ENCODE data around the gene GRWD1.

GRWD1 gene

DNA sequence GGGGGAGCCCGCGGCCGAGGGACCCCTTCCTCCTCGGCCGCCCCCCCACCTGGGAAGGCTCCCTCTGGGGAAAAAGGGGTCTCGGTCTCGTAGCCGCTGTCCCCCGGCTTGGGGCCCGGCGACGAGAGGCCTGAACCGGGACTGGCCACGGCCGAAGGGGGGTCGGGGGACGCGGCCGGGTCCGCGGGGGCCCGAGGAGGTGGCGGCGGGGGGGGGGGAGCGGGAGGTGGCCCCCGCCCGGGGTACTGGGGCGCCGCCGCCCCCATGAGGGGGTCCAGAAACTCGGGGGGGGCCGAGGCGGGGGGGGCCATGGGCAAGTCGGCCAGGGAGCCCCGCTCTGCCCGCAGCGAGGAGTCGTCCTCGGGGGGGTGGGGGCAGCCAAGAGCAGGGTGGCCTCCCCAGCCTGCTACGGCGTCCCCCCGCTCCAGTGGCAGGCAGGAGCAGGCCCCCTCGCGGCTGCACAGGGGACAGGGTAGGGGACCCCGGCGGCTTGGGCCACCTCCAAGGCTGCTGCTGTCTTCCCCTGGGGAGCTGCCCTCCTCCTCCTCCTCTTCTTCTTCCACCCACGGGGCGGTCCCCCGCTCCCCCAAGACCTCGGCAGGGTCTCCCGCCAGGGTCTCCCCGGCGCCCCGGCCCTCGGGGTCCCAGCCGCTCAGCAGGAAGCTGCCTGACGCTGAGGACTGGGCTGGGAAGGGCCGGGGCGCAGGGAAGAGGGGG lies 53.0 kb downstream of the GRWD1 start:
- DNase-seq (ENCODE audit: low read depth, low spot score), result no peak
- H3K9me3 ChIP-seq (ENCODE audit: low read depth, low read length), result no peaks in the 10 kb centered on the region
- no peak overlapping the region for H3K27ac ChIP-seq
- H3K36me3 ChIP-seq (ENCODE audit: insufficient read depth, low read length), result no peaks in the 10 kb centered on the region
- H3K9ac ChIP-seq (ENCODE audit: insufficient read length), result no peak overlapping the region
- TF ChIP-seq EZH2 (IDR thresholded peaks at IDR 0.05) (no peak), POLR2AphosphoS5 (IDR thresholded peaks at IDR 0.05; ENCODE audit: borderline replicate concordance, low read depth, low read length) (no peak), FOXP2 (optimal IDR thresholded peaks at IDR 0.05; ENCODE audit: control extremely low read depth, extremely low read length, insufficient read depth) (no peak)
- no peak overlapping the region for H3K4me3 ChIP-seq

DNA sequence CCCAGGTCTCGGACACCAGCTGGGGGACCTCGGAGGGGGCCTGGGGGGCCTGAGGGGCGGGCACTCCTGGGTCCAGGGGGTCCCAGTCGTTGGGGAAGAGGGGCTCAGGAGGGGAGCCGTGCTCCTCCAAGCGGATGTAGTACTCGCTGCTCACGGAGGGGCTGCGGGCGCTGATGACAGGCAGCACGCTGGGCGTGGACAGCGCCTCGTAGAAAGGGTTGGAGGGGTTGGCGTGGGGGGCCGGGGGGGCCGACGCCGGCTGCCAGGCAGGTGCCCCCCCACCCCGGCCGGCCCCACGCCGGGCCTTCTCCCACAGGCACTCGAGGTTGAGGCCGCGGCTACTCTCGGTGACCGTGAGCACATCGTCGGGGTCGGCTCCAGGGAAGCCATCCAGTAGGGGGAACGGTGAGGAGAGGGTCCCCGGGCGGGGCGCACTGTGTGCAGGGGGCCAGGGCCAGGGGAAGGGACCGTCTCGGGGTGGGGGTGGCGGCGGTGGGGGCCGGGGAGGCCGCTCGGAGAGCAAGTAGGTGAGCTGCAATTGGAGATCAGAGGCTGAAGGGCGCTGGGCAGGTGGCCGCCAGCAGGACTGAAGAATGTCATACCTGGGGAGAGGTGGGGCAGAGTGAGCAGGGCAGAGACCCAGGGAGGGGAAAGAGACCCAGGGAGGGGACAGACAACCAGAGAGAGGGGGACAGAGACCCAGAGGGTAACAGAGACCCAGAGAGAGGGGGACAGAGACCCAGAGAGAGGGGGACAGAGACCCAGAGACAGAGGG lies 53.7 kb downstream of the GRWD1 start:
- DNase-seq (ENCODE audit: low read depth, low spot score), result no peak
- H3K9me3 ChIP-seq (ENCODE audit: low read depth, low read length), result no peaks in the 10 kb centered on the region
- H3K36me3 ChIP-seq (ENCODE audit: insufficient read depth, low read length), result no peaks in the 10 kb centered on the region
- H3K27ac ChIP-seq, result no peak overlapping the region
- H3K4me3 ChIP-seq, result no peak overlapping the region
- no peak overlapping the region for H3K9ac ChIP-seq (ENCODE audit: insufficient read length)
- TF ChIP-seq FOXP2 (optimal IDR thresholded peaks at IDR 0.05; ENCODE audit: control extremely low read depth, extremely low read length, insufficient read depth) (no peak), POLR2AphosphoS5 (IDR thresholded peaks at IDR 0.05; ENCODE audit: borderline replicate concordance, low read depth, low read length) (no peak), EZH2 (IDR thresholded peaks at IDR 0.05) (no peak)

DNA sequence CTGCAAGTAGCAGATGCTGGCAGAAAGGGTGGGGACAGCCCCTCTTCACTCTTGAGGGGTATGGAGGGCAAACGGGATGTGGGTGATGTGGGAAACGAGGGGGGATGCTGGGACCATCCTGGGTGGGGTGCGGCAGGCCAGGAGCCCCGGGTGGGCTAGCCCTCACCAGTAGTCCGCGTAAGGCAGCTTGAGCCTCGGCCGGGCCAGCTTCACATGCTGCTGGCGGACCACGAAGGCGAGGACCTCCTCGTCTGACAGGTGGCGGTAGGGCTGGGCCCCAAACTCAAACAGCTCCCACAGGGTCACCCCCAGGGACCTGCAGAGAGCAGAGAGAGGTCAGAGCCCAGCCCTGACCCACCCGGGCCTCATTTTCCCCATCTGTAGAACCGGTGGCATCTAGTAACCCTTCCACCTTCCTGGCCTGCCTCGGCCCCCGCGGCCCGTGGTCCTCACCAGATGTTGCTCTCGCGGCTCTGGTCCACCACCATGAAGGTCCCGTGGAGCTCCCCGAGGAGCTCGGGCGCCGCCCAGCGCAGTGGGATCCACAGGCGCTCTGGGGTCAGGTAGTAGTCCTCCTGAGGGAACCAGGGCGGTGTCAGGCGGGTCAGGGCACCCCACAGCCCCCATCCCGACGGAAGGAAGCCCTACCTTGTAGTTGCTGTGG lies 55.2 kb downstream of the GRWD1 start:
- peak overlapping the region; percentile 42 for H3K9ac ChIP-seq (ENCODE audit: insufficient read length)
- peak overlapping the region; percentile 68 for H3K4me3 ChIP-seq
- H3K9me3 ChIP-seq (ENCODE audit: low read depth, low read length), result no peaks in the 10 kb centered on the region
- H3K36me3 ChIP-seq (ENCODE audit: insufficient read depth, low read length), result no peaks in the 10 kb centered on the region
- TF ChIP-seq FOXP2 (optimal IDR thresholded peaks at IDR 0.05; ENCODE audit: control extremely low read depth, extremely low read length, insufficient read depth) (no peak), POLR2AphosphoS5 (IDR thresholded peaks at IDR 0.05; ENCODE audit: borderline replicate concordance, low read depth, low read length) (no peak), EZH2 (IDR thresholded peaks at IDR 0.05) (no peak)
- peak overlapping the region; percentile 27; the same call in 1 of the 2 replicates for H3K27ac ChIP-seq
- no peak for DNase-seq (ENCODE audit: low read depth, low spot score)

DNA sequence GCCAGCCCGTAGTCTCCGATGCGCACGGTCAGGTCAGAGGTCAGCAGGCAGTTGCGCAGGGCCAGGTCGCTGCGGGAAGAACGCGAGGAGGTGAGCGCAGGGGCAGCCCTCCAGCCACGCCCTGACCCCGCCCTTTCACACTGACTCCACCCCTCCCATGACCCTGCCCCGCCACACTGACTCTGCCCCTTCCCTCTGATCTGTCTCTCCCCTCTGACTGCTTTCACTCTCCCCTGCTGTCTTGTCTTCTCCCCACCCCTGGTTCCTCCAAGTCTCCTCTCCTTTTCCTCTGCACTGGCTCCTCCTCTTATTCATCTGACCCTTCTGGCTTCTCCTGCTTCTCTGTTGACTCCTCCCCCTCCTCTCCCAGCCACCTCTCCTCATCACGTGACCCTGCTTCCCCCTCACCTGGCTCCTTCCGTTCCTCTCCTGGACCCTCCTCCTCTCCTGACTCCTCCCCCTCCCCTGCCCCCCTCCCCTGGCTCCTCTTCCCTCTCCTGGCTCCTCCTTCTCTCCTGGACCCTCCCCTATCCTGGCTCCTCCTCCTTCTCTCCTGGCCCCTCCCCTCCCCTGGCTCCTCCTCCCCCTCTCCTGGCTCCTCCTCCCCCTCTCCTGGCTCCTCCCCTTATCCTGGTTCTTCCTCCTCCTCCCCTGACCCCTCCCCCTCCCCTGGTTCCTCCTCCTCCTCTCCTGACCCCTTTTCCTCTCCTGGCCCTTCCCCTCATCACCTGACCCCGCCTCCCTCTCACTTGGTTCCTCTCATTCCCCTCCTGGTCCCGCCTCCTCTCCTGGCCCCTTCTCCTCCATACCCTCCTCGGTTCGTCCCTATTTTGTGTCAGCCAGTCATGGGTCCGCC lies 55.9 kb downstream of the GRWD1 start:
- Histone ChIP-seq H3K9me3 (ENCODE audit: low read depth, low read length) (no peaks in the 10 kb centered on the region), H3K4me3 (peak overlapping the region; percentile 68), H3K27ac (peak overlapping the region; percentile 27; the same call in 1 of the 2 replicates), H3K36me3 (ENCODE audit: insufficient read depth, low read length) (no peaks in the 10 kb centered on the region), H3K9ac (ENCODE audit: insufficient read length) (peak overlapping the region; percentile 42)
- TF ChIP-seq POLR2AphosphoS5 (IDR thresholded peaks at IDR 0.05; ENCODE audit: borderline replicate concordance, low read depth, low read length) (peak; percentile 32; the same call in 1 of the 2 replicates), EZH2 (IDR thresholded peaks at IDR 0.05) (no peak)
- peak; percentile 85 for DNase-seq (ENCODE audit: low read depth, low spot score)

DNA sequence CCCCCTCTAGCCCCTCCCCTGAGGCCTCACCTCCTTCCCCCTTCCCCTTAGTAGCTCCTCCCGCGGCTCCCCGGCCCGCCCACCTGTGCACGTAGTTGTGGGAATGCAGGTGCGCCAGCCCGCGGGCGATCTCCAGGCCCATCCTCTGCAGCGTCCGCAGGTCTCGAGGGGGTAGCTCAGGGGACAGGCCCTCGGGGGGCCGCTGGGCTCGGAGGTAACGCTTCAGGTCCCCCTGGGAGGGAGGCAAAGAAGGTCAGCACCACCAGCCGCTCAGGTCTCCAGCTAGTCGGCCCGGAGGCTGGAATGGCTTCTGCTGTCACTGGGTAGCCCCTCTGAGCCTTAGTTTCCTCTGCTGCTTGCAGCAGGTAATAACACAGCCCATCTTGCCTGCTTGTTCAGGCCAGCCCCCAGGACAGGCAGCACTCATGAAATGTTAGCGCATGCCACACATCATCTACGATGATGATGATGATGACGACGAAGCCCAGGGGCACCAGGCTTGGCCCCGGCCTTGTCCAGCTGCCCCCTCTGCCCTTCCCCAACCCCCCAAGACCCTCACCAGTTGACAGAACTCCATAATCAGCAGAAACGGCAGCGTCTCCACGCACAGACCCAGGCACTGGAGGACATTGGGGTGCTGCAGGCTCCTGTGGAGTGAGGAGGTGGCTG lies 56.7 kb downstream of the GRWD1 start:
- H3K27ac ChIP-seq, result no peak overlapping the region
- H3K36me3 ChIP-seq (ENCODE audit: insufficient read depth, low read length), result no peaks in the 10 kb centered on the region
- TF ChIP-seq FOXP2 (optimal IDR thresholded peaks at IDR 0.05; ENCODE audit: control extremely low read depth, extremely low read length, insufficient read depth) (no peak), EZH2 (IDR thresholded peaks at IDR 0.05) (no peak), POLR2AphosphoS5 (IDR thresholded peaks at IDR 0.05; ENCODE audit: borderline replicate concordance, low read depth, low read length) (no peak)
- no peaks in the 10 kb centered on the region for H3K9me3 ChIP-seq (ENCODE audit: low read depth, low read length)
- no peak for DNase-seq (ENCODE audit: low read depth, low spot score)
- peak overlapping the region; percentile 67 for H3K4me3 ChIP-seq
- H3K9ac ChIP-seq (ENCODE audit: insufficient read length), result no peak overlapping the region

DNA sequence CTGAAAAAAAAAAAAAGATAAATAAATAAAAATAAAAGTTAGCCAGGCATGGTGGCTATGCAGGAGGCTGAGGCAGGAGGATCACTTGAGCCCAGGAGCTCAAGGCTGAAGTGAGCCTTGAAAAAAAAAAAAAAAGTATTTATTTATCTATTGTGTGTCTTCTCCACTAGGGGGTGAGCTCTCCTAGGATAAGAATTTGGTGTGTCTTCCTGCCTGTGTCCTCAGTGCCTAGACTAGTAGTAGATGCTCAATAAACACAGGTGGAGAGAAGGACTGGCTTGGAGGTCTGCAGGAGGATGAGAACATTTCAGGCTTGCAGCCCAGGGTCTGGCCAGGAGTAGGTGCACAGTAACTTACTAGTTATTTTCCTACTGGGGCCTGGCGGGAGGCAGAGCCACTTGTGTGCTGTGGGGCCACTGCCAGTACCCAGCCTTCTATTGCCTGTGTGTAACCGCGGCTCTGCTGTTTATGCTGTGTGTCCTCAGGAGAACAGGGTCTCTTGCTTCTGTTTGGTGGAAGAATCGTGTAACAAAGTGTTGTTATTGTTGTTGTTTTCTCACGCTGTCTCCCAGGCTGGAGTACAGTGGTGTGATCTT lies 60.5 kb downstream of the GRWD1 start:
- DNase-seq (ENCODE audit: low read depth, low spot score), result no peak
- TF ChIP-seq FOXP2 (optimal IDR thresholded peaks at IDR 0.05; ENCODE audit: control extremely low read depth, extremely low read length, insufficient read depth) (no peak), EZH2 (IDR thresholded peaks at IDR 0.05) (no peak), POLR2AphosphoS5 (IDR thresholded peaks at IDR 0.05; ENCODE audit: borderline replicate concordance, low read depth, low read length) (no peak)
- H3K9ac ChIP-seq (ENCODE audit: insufficient read length), result no peak overlapping the region
- H3K36me3 ChIP-seq (ENCODE audit: insufficient read depth, low read length), result no peaks in the 10 kb centered on the region
- H3K4me3 ChIP-seq, result no peak overlapping the region
- no peaks in the 10 kb centered on the region for H3K9me3 ChIP-seq (ENCODE audit: low read depth, low read length)
- H3K27ac ChIP-seq, result no peak overlapping the region

All from SK-N-MC (cell line).